HepG2 (cell line): ENCODE results near the gene CDSN. TPM values are rescaled to one million over a fixed set of nuclear protein-coding genes. Genes with fewer than 3 reads are reported as not detected.

Source experiments
- ATAC-seq: fragments of 200-7000 bp; cut with Tn5 transposase; 3 replicates; pipeline ENCODE4 v1.9.1; 2020; ENCODE audit warnings: mild to moderate bottlenecking, moderate library complexity
- BruUV-seq: library from RNA; stranded (reverse); fragments of 400-500 nt; replicated peaks from 2 replicates; lab custom pipeline; 2021; lab: Mats Ljungman, UMichigan
- CTCF ChIA-PET: fragments of 300-600 bp; formaldehyde crosslinking; extraction: SDS; loops from one replicate; lab custom pipeline; 2021; ENCODE audit warnings: low total read pairs, inconsistent platforms, low intra/inter-chr PET ratio; lab: Yijun Ruan, JAX
- POLR2A ChIA-PET: fragments of 350-600 bp; sonication (Branson Sonifier 250); formaldehyde crosslinking; loops from one replicate; lab custom pipeline; 2020; ENCODE audit warnings: antibody characterized with exemption, inconsistent platforms; lab: Yijun Ruan, JAX
- DNase-seq: peaks from one replicate; pipeline ENCODE4 v3.0.0-alpha.2; 2015; ENCODE audit warnings: low spot score
- FAIRE-seq: peaks from 3 replicates; lab custom pipeline; 2011; peaks lifted over from hg19 to GRCh38; lab: Jason Lieb, UNC
- H2AFZ ChIP-seq: one replicate; pipeline ENCODE4 v1.6.1; 2011; ENCODE audit warnings: low read length, inconsistent platforms
- H3K27ac ChIP-seq: fragments of 300-600 bp; 3 replicates; pipeline ENCODE4 v1.8.0; 2011; ENCODE audit warnings: mixed run types, mild to moderate bottlenecking, mixed read lengths, low read length, inconsistent platforms; ENCODE audit not compliant: insufficient read depth; ENCODE audit errors: extremely low read length
- H3K27me3 ChIP-seq, 2 experiments: fragments of 200-600 bp in 1 of 2; 2 replicates in 1 of 2; 3 replicates in 1 of 2; pipeline versions ENCODE4 v1.6.0 to v1.8.0; 2011; ENCODE audit warnings: low read length in 2 of 2, mild to moderate bottlenecking in 2 of 2, moderate library complexity in 2 of 2, inconsistent platforms in 1 of 2; ENCODE audit not compliant: insufficient read depth in 2 of 2, control insufficient read depth in 1 of 2
- H3K36me3 ChIP-seq, 2 experiments: fragments of 200-600 bp in 1 of 2; replicated peaks in 1 of 2; 2 replicates in 1 of 2; 3 replicates in 1 of 2; pipeline versions ENCODE4 v1.5.1 to v1.8.0; 2011; ENCODE audit warnings: low read length in 2 of 2, inconsistent platforms in 1 of 2; ENCODE audit not compliant: insufficient read depth in 2 of 2, control insufficient read depth in 1 of 2
- H3K4me1 ChIP-seq: 2 replicates; pipeline ENCODE4 v1.5.1; 2012; ENCODE audit warnings: low read length, inconsistent platforms; ENCODE audit not compliant: insufficient read depth
- H3K4me2 ChIP-seq: 2 replicates; pipeline ENCODE4 v1.6.0; 2011; ENCODE audit warnings: low read depth, low read length, inconsistent platforms
- H3K4me3 ChIP-seq, 3 experiments: fragments of 200-600 bp in 1 of 3; sonication (generic), shearing (Covaris generic) in 1 of 3; replicated peaks in 1 of 3; 2 replicates each; pipeline ENCODE4 v1.5.1; 2011 to 2016; ENCODE audit warnings: low read length in 3 of 3, inconsistent platforms in 2 of 3, low read depth in 2 of 3, mild to moderate bottlenecking in 2 of 3, control low read depth in 1 of 3, mixed read lengths in 1 of 3; ENCODE audit not compliant: insufficient read depth in 1 of 3
- H3K79me2 ChIP-seq: one replicate; pipeline ENCODE4 v1.6.1; 2011; ENCODE audit warnings: low read length, inconsistent platforms; ENCODE audit not compliant: insufficient read depth
- H3K9ac ChIP-seq: 2 replicates; pipeline ENCODE4 v1.6.0; 2011; ENCODE audit warnings: mild to moderate bottlenecking, low read depth, low read length, inconsistent platforms; ENCODE audit not compliant: insufficient read depth
- H3K9me3 ChIP-seq: 2 replicates; pipeline ENCODE4 v1.5.1; 2012; ENCODE audit warnings: mild to moderate bottlenecking, low read length
- H4K20me1 ChIP-seq: 2 replicates; pipeline ENCODE4 v1.6.0; 2011; ENCODE audit warnings: inconsistent platforms, mild to moderate bottlenecking, low read length, moderate library complexity; ENCODE audit not compliant: insufficient read depth
- AHDC1 ChIP-seq: sonication (generic); formaldehyde crosslinking; IDR thresholded peaks from 2 replicates; pipeline ENCODE4 v1.5.1; 2020; ENCODE audit warnings: mild to moderate bottlenecking, missing genetic modification reagents, borderline replicate concordance
- HNRNPLL ChIP-seq: fragments of 200-400 bp; formaldehyde crosslinking; IDR thresholded peaks from 2 replicates; pipeline ENCODE4 v1.6.1; 2017; ENCODE audit warnings: mild to moderate bottlenecking, low read depth, low read length; ENCODE audit not compliant: poor library complexity, severe bottlenecking
- REST ChIP-seq, 2 experiments: IDR thresholded peaks; 2 replicates each; pipeline ENCODE4 v1.6.1; 2011 to 2012; ENCODE audit warnings: low read length in 2 of 2, borderline replicate concordance in 1 of 2, low read depth in 1 of 2, mild to moderate bottlenecking in 1 of 2, moderate library complexity in 1 of 2
- SPEN ChIP-seq: sonication (generic); formaldehyde crosslinking; IDR thresholded peaks from 2 replicates; pipeline ENCODE4 v1.5.1; 2020; ENCODE audit warnings: low read depth, mild to moderate bottlenecking, missing genetic modification reagents
- TSC22D2 ChIP-seq: sonication (generic); formaldehyde crosslinking; IDR thresholded peaks from 2 replicates; pipeline ENCODE4 v1.5.1; 2020; ENCODE audit warnings: missing genetic modification reagents, mild to moderate bottlenecking, borderline replicate concordance
- ZNF235 ChIP-seq: sonication (generic); formaldehyde crosslinking; IDR thresholded peaks from 2 replicates; pipeline ENCODE4 v1.8.1; 2023; ENCODE audit warnings: mild to moderate bottlenecking, missing genetic modification reagents, borderline replicate concordance
- ZNF547 ChIP-seq: sonication (generic); formaldehyde crosslinking; IDR thresholded peaks from 2 replicates; pipeline ENCODE4 v1.5.1; 2020; ENCODE audit warnings: mild to moderate bottlenecking, missing genetic modification reagents
- ZNF557 ChIP-seq: sonication (generic); formaldehyde crosslinking; IDR thresholded peaks from 2 replicates; pipeline ENCODE4 v1.4.0; 2020; ENCODE audit warnings: missing genetic modification reagents
- ZNF580 ChIP-seq: IDR thresholded peaks from 2 replicates; pipeline ENCODE4 v1.6.1; 2016; ENCODE audit warnings: low read depth, borderline replicate concordance
- ZNF589 ChIP-seq: sonication (generic); formaldehyde crosslinking; conservative IDR thresholded peaks from 2 replicates; pipeline ENCODE4 v1.8.0; 2022; ENCODE audit warnings: mild to moderate bottlenecking, moderate library complexity, missing genetic modification reagents
- ZZZ3 ChIP-seq: sonication (generic); formaldehyde crosslinking; IDR thresholded peaks from 2 replicates; pipeline ENCODE4 v1.4.0; 2020; ENCODE audit warnings: missing genetic modification reagents, mild to moderate bottlenecking, borderline replicate concordance
- WGBS: methylation state at CpG from one replicate; pipeline ENCODE4 v1.1.6; 2017; ENCODE audit warnings: low lambda C conversion rate; 5-methylcytosine and 5-hydroxymethylcytosine counted together
- in situ Hi-C: cut with HindIII; loops from 2 replicates; pipeline ENCODE4 v1.10.0; 2017; ENCODE audit warnings: low pct_unique_long_range_greater_than_20kb; ENCODE audit not compliant: extremely low pct_ligation_motif_present
- intact Hi-C: fragments of 100-400 bp; cut with micrococcal nuclease; formaldehyde crosslinking; loops from one replicate; pipeline ENCODE4 v1.10.0; 2022; ENCODE audit not compliant: unreplicated experiment
- polyA plus RNA-seq, 8 experiments: library from polyadenylated mRNA; depleted of rRNA in 3 of 8; stranded (reverse) in 7 of 8; unstranded in 1 of 8; fragments of >200 nt; fragmentation: Illumina TruSeq in 4 of 8; extraction: Trizol in 4 of 8; gene quantifications; 2 replicates each; pipeline versions ENCODE4 v1.2.1 to v1.2.3, GENCODE V29; 2011 to 2016; ENCODE audit warnings: low read depth in 4 of 8, missing spikeins in 1 of 8, mixed read lengths in 1 of 8; ENCODE audit not compliant: insufficient read depth in 1 of 8
- total RNA-seq, 5 experiments: library from RNA; depleted of rRNA; stranded (reverse); fragments of >200 nt; fragmentation: Illumina TruSeq; extraction: Trizol; gene quantifications; 2 replicates each; pipeline ENCODE4 v1.2.3, GENCODE V29; 2016; ENCODE audit warnings: low read depth in 1 of 5

The CDSN gene
- total and polyA plus RNA-seq, 2 of the 13 experiments (the other 11 are each of a cell fraction or from before 2014, with no cell fraction given): not detected

GRCh38 chr6:31156641-31157040 is 36.4 kb upstream of the CDSN start:
- FAIRE-seq (no peak), DNase-seq (no peak), ATAC-seq (no peak)
- in situ Hi-C loops (no loop called here), intact Hi-C loops (no loop called here)
- H3K4me3 ChIP-seq: peak overlapping the region in 1 of 3 experiments; percentile 90; a peak in 1 of 6 replicates
- no peak overlapping the region for H3K9ac ChIP-seq
- H3K36me3 ChIP-seq: peaks cover 1 to 18% of the 10 kb centered on the region in 2 experiments; a peak in 4 of 5 replicates
- no peak overlapping the region for H3K27ac ChIP-seq
- peaks cover 30% of the 10 kb centered on the region for H3K4me1 ChIP-seq
- peak overlapping the region; percentile 99; the same call in 1 of the 2 replicates for H3K4me2 ChIP-seq
- no peaks in the 10 kb centered on the region for H3K79me2 ChIP-seq
- ChIA-PET POLR2A (no interaction called here), CTCF (no interaction called here)
- H3K9me3 ChIP-seq: no peaks in the 10 kb centered on the region
- no peak for TF ChIP-seq ZNF547 (CRISPR knock-in tag)
- no peak for TF ChIP-seq ZZZ3 (CRISPR knock-in tag)
- TF ChIP-seq REST (IDR thresholded peaks at IDR 0.05; ENCODE audit: borderline replicate concordance in 1 of 2, low read depth in 1 of 2, low read length in 2 of 2): no peak
- TF ChIP-seq ZNF235 (CRISPR knock-in tag): no peak
- no peak for TF ChIP-seq HNRNPLL
- TF ChIP-seq AHDC1 (CRISPR knock-in tag): no peak
- TF ChIP-seq ZNF580 (CRISPR knock-in tag): no peak
- no peak for TF ChIP-seq SPEN (CRISPR knock-in tag)
- no peak for TF ChIP-seq ZNF589 (CRISPR knock-in tag)
- TF ChIP-seq TSC22D2 (CRISPR knock-in tag): no peak
- no peak for TF ChIP-seq ZNF557 (CRISPR knock-in tag)
- 96% methylated on average over 7 of the region's 7 CpGs for WGBS
- H3K27me3 ChIP-seq: no peaks in the 10 kb centered on the region
- H4K20me1 ChIP-seq: no peaks in the 10 kb centered on the region
- no TSS peak for BruUV-seq
- H2AFZ ChIP-seq: no peak overlapping the region
